Omental fat pad (tissue), 4 donors: ENCODE results near the gene SHOX. TPM values are rescaled to one million over a fixed set of nuclear protein-coding genes. Genes with fewer than 3 reads are reported as not detected.
"Not testable (repeated sequence)": the region's sequence is repeated elsewhere in the genome, so short reads cannot be mapped to it uniquely, and the experiment has no call there.

Source experiments
- ATAC-seq: fragments of 150-250 bp; one replicate; pipeline ENCODE4 v1.9.1; 2016; ENCODE audit warnings: mild to moderate bottlenecking, moderate library complexity; ENCODE audit not compliant: low FRiP score
- DNase-seq: peaks from one replicate; pipeline ENCODE4 v3.0.0-alpha.2; 2019; ENCODE audit warnings: low spot score
- CTCF ChIP-seq, 3 donors: fragments of 450-650 bp; IDR thresholded peaks; one replicate each; pipeline ENCODE4 v1.5.1; 2016 to 2017; ENCODE audit warnings: antibody characterized with exemption in 3 of 3, mild to moderate bottlenecking in 3 of 3, moderate library complexity in 2 of 3
- total RNA-seq, 4 donors: library from RNA; depleted of rRNA; stranded (reverse); fragments of >200 nt; gene quantifications; one replicate each; pipeline ENCODE4 v1.1.0, GENCODE V29; 2016

SHOX gene
- total RNA-seq, 4 donors from 2014 or later, result 1.9 TPM; not detected in 3

GRCh38 chrX:625137-625691 is 5.4 kb upstream of the SHOX start:
- ATAC-seq, result no peak
- no peak for DNase-seq
- no peak for TF ChIP-seq CTCF (IDR thresholded peaks at IDR 0.05)

GRCh38 chrX:626047-626446 is 4.5 kb upstream of the SHOX start:
- not testable (repeated sequence) for DNase-seq, ATAC-seq

GRCh38 chrX:626745-627509 is 3.7 kb upstream of the SHOX start:
- DNase-seq (no peak), ATAC-seq (no peak)
- TF ChIP-seq CTCF (IDR thresholded peaks at IDR 0.05), result no peak

- ATAC-seq (no peak), DNase-seq (no peak)
- TF ChIP-seq CTCF (IDR thresholded peaks at IDR 0.05), result no peak
These were observed 3.0 kb upstream of the SHOX start for GRCh38 chrX:627510-627981.

- TF ChIP-seq CTCF (IDR thresholded peaks at IDR 0.05), result no peak
- ATAC-seq (no peak), DNase-seq (no peak)
These were observed 2.6 kb upstream of the SHOX start for GRCh38 chrX:627995-628394.

GRCh38 chrX:629230-630006 is 1.2 kb upstream of the SHOX start:
- no peak for DNase-seq
- ATAC-seq, result no peak
- no peak for TF ChIP-seq CTCF (IDR thresholded peaks at IDR 0.05)

GRCh38 chrX:630007-630611 is 482 bp upstream of the SHOX start:
- ATAC-seq (no peak), DNase-seq (no peak)
- TF ChIP-seq CTCF (IDR thresholded peaks at IDR 0.05), result no peak
